DMS53 (cell line): ENCODE results near the gene HDGFL1.

Experiments used
- DNase-seq: peaks from one replicate; lab custom pipeline; 2025; lab: John Stamatoyannopoulos, UW

HDGFL1 gene

GRCh38 chr6:22569281-22570184 lies at the start of gene HDGFL1:
TSS of gene HDGFL1 (plus strand) at chr6:22569566. CDS start at chr6:22569576, 10 bp downstream.
- no peak for DNase-seq

- no peak for DNase-seq
These were observed 48.3 kb upstream of the HDGFL1 start for GRCh38 chr6:22521035-22521434.

- no peak for DNase-seq
These were observed 42.6 kb upstream of the HDGFL1 start for GRCh38 chr6:22526736-22527135.

GRCh38 chr6:22529866-22530265 lies 39.5 kb upstream of the HDGFL1 start:
- no peak for DNase-seq

- no peak for DNase-seq
These were observed 38.9 kb upstream of the HDGFL1 start for GRCh38 chr6:22530506-22530905.

- DNase-seq = no peak
These were observed 33.2 kb upstream of the HDGFL1 start for GRCh38 chr6:22536122-22536521.

- DNase-seq = no peak
These were observed 24.9 kb upstream of the HDGFL1 start for GRCh38 chr6:22544476-22544875.

- no peak for DNase-seq
These were observed 24.3 kb upstream of the HDGFL1 start for GRCh38 chr6:22545051-22545450.

GRCh38 chr6:22546236-22546635 lies 23.1 kb upstream of the HDGFL1 start:
- DNase-seq = peak; percentile 4

GRCh38 chr6:22550971-22551670 lies 18.2 kb upstream of the HDGFL1 start:
- no peak for DNase-seq

- DNase-seq = no peak
These were observed 13.1 kb upstream of the HDGFL1 start for GRCh38 chr6:22556266-22556665.

GRCh38 chr6:22557007-22557406 lies 12.4 kb upstream of the HDGFL1 start:
- no peak for DNase-seq

- DNase-seq = peak; percentile 8
These were observed 11.0 kb upstream of the HDGFL1 start for GRCh38 chr6:22558288-22558882.

- no peak for DNase-seq
These were observed 512 bp upstream of the HDGFL1 start for GRCh38 chr6:22568854-22569253.

- no peak for DNase-seq
These were observed 802 bp downstream of the HDGFL1 start for GRCh38 chr6:22570185-22570551.

- DNase-seq = no peak
These were observed 5.8 kb downstream of the HDGFL1 start for GRCh38 chr6:22575190-22575589.

- DNase-seq = no peak
These were observed 10.1 kb downstream of the HDGFL1 start for GRCh38 chr6:22579439-22579838.

GRCh38 chr6:22580337-22580736 lies 11.0 kb downstream of the HDGFL1 start:
- DNase-seq = no peak

- no peak for DNase-seq
These were observed 13.2 kb downstream of the HDGFL1 start for GRCh38 chr6:22582417-22583205.

- no peak for DNase-seq
These were observed 13.9 kb downstream of the HDGFL1 start for GRCh38 chr6:22583230-22583629.

- DNase-seq = no peak
These were observed 14.6 kb downstream of the HDGFL1 start for GRCh38 chr6:22583927-22584326.

GRCh38 chr6:22589118-22589517 lies 19.8 kb downstream of the HDGFL1 start:
- DNase-seq = no peak
